AG04450 (cell line): ENCODE results near the gene PALLD. TPM values are rescaled to one million over a fixed set of nuclear protein-coding genes. Genes with fewer than 3 reads are reported as not detected.

Experiments used
- CTCF ChIA-PET: fragments of 300-600, 350-600 bp; formaldehyde crosslinking; extraction: SDS; loops from one replicate; lab custom pipeline; 2022; ENCODE audit warnings: antibody characterized with exemption, inconsistent platforms; lab: Charles Lee
- POLR2A ChIA-PET: fragments of 350-600 bp; formaldehyde crosslinking; extraction: SDS; loops from one replicate; lab custom pipeline; 2021; ENCODE audit warnings: antibody characterized with exemption, inconsistent platforms; lab: Yijun Ruan, JAX
- DNase-seq: peaks from one replicate; pipeline ENCODE4 v3.0.0-alpha.2; 2011; ENCODE audit warnings: low read depth, low spot score
- H3K27ac ChIP-seq: one replicate; pipeline ENCODE4 v1.5.1; 2012; ENCODE audit warnings: low read depth, low read length, control low read depth
- H3K27me3 ChIP-seq: one replicate; pipeline ENCODE4 v1.6.0; 2012; ENCODE audit warnings: low read length; ENCODE audit not compliant: control insufficient read depth, insufficient read depth
- H3K4me3 ChIP-seq: 2 replicates; pipeline ENCODE4 v1.5.1; 2011; ENCODE audit warnings: mild to moderate bottlenecking, low read depth, low read length, control low read depth
- H3K9me3 ChIP-seq: 2 replicates; pipeline ENCODE4 v1.5.1; 2012; ENCODE audit warnings: low read length; ENCODE audit not compliant: control insufficient read depth, insufficient read depth
- polyA plus RNA-seq: library from polyadenylated mRNA; depleted of rRNA; stranded (reverse); fragments of >200 nt; gene quantifications from 2 replicates; pipeline ENCODE4 v1.2.3, GENCODE V29; 2011
- TF ChIP-seq, protein P1 (sequence below): IDR thresholded peaks from 2 replicates; pipeline ENCODE4 v1.5.1; 2011; ENCODE audit warnings: low read depth, low read length, control low read depth, inconsistent platforms

The PALLD gene
- polyA plus RNA-seq, 1 experiment: 159 TPM

DNA sequence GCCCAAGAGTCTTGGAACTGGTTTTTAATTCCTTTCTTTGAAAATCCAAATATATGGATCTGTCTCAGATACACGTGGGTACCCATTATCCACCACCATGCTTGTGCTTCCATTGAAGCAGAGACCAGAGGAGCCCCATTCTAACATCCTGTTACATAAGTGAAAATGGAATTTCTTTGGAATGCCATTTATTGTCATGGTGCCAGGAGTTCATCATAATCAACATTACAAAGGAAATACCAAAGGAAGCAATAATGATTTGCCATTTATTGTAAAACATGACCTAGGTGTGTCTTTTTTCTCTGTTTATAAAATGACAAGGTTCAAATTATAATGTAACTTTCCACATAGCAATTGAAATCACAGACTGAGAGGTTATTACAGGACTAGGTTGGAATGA, 61.7 kb downstream of the PALLD start:
- ChIA-PET POLR2A (no interaction called here), CTCF (no interaction called here)
- no peak for DNase-seq
- Histone ChIP-seq H3K4me3 (no peak overlapping the region), H3K27me3 (no peaks in the 10 kb centered on the region), H3K9me3 (no peaks in the 10 kb centered on the region), H3K27ac (no peak overlapping the region)
- TF ChIP-seq, protein P1, sequence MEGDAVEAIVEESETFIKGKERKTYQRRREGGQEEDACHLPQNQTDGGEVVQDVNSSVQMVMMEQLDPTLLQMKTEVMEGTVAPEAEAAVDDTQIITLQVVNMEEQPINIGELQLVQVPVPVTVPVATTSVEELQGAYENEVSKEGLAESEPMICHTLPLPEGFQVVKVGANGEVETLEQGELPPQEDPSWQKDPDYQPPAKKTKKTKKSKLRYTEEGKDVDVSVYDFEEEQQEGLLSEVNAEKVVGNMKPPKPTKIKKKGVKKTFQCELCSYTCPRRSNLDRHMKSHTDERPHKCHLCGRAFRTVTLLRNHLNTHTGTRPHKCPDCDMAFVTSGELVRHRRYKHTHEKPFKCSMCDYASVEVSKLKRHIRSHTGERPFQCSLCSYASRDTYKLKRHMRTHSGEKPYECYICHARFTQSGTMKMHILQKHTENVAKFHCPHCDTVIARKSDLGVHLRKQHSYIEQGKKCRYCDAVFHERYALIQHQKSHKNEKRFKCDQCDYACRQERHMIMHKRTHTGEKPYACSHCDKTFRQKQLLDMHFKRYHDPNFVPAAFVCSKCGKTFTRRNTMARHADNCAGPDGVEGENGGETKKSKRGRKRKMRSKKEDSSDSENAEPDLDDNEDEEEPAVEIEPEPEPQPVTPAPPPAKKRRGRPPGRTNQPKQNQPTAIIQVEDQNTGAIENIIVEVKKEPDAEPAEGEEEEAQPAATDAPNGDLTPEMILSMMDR: no peak

DNA sequence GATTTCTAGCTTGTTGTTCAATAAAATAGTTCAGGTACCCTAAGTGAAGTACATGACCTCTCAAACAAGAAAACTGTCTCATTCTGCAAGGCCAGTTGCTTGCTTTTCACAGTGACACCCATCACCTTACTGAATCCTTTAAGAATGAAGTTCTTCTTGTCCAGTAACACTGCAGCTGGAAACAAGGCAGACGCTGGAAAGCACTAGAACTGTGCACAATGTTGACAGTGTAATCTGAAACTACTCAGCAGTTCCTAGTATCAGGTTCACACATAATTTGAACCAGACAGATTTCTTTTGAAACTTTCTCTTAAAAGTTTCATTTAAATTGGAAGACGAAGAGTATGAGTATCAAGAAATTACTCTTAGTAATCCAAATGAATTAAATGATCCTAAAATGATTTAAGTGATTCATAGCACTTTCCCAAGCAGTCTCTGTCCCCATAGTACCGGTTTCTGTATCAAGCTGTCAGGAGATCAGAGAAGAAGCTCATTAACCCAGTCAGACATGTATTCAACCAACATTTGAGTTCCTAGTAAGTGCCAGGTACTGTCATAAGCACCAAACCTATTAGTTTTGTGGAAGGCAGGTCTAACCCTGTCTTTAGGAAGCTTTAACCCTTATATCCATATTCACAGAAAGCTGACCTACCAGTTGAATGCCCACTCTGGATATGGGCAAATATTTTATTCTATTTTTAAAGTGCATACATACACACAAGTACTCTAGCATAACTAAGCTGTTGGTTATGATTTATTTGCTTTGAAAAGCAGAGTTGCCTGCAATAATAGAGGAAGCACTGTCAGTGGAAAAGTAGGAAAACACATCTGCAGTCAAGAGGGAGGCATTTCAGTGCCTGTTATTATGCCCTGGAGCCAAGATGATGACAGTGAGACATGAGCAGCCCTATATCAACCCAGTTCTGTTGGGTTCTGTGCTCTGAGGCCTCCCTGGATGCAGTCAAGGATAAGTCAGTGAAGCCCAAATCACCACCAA, 63.6 kb downstream of the PALLD start:
- Histone ChIP-seq H3K27me3 (no peaks in the 10 kb centered on the region), H3K4me3 (no peak overlapping the region), H3K9me3 (no peaks in the 10 kb centered on the region), H3K27ac (no peak overlapping the region)
- CTCF ChIA-PET: interaction anchor here (1.0 to 1.5 kb wide), 3 partner anchors 25 to 377 kb away, joined by 3 to 8 read pairs (median 3); no protein-coding TSS in a partner anchor
- POLR2A ChIA-PET: no interaction called here
- peak; percentile 29 for DNase-seq
- TF ChIP-seq, protein P1: no peak

DNA sequence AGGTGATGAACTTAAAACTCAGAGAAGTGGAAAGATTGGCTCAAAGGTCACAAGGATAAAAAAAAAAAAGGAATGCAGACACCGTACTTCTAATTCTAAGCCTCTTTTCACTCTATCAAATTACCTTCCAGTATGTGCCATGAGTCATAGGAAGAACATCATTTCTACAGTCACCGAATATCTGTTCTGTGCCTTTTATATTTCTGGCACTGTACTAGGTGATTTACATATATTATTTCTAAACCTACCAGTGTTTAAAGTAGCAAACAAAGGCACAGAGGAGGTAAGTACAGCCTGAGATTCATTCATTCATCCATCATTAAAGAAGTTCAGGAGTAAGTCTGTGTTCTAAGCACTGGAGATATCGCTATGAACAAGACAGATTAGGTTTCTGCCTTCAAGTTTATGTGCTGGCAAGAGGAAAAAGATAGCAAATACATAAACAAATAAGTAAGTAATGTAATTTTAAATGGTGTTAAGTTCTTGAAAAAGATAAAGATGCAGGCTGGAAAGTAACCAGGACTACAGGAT, 65.3 kb downstream of the PALLD start:
- TF ChIP-seq, protein P1: no peak
- DNase-seq: no peak
- POLR2A ChIA-PET: no interaction called here

DNA sequence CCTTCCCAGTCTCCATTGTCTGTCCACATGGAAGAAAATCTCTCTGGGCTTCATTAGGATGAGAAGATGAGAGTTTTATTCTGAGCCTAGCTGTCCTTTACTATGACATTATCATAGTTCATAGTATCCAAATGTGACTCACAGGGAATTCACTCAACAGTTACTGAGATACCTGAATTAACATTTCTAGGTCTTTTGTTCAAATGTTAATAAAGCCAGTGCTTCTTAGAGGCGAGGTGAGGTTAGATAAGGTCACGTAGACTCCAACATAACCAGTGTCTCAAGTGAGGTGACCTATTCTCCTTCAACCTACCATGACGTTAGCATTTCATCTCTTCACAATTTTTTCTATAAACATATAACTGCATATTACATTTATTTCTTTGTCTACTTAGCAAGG, 67.2 kb downstream of the PALLD start:
- CTCF ChIA-PET: interaction anchor here (0.6 to 2.8 kb wide), 3 partner anchors 11 to 159 kb away, joined by 3 to 8 read pairs (median 4); no protein-coding TSS in a partner anchor

More for the DNA sequence above, 65.3 kb downstream of the PALLD start:
- CTCF ChIA-PET: interaction anchor here (0.9 kb wide), 1 partner anchor 292 kb away, joined by 4 read pairs; no protein-coding TSS in a partner anchor
- H3K9me3 ChIP-seq: no peaks in the 10 kb centered on the region
- H3K4me3 ChIP-seq: no peak overlapping the region
- no peaks in the 10 kb centered on the region for H3K27me3 ChIP-seq
- H3K27ac ChIP-seq: no peak overlapping the region

More for the DNA sequence above, 67.2 kb downstream of the PALLD start:
- TF ChIP-seq, protein P1: no peak
- no peaks in the 10 kb centered on the region for H3K27me3 ChIP-seq
- POLR2A ChIA-PET: no interaction called here
- no peak for DNase-seq
- no peaks in the 10 kb centered on the region for H3K9me3 ChIP-seq
- no peak overlapping the region for H3K4me3 ChIP-seq
- H3K27ac ChIP-seq: no peak overlapping the region
